Stimulated activated CD4-positive, alpha-beta T cell treated with anti-CD3 and anti-CD28 coated beads, TNF-alpha, amount 100 ng/mL, for 48 hours (primary cell): Measurements from ENCODE around the gene SGCA.

Experiments used
- DNase-seq, 3 donors: peaks; one replicate each; pipeline ENCODE4 v3.0.0-alpha.2; 2020; ENCODE audit warnings: low read depth in 3 of 3

The SGCA gene

DNA sequence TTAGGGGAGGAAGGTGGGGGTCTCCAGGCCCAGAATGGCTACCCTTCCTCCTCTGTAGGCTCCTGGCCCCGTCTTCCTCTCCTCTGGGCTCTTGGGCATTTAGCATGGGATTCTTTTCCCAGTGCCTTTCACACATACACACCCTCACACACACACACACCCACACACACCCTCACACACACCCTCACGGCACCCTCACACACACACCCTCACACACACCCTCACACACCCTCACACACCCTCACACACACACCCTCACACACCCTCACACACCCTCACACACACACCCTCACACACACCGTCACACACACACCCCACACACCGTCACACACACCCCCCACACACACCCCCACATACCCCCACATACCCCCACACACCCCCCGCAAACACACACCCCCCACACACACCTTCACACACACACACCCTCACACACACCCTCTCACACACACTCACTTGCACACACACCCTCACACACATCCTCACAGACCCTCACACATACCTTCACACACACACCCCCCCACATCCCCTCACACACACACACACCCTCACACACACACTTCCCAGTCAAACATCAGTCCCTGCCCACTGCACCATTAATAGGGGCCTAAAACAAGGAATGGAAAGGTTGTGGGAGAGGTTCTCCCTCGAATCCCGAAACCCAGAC, 845 bp downstream of the SGCA start:
- DNase-seq = no peak

DNA sequence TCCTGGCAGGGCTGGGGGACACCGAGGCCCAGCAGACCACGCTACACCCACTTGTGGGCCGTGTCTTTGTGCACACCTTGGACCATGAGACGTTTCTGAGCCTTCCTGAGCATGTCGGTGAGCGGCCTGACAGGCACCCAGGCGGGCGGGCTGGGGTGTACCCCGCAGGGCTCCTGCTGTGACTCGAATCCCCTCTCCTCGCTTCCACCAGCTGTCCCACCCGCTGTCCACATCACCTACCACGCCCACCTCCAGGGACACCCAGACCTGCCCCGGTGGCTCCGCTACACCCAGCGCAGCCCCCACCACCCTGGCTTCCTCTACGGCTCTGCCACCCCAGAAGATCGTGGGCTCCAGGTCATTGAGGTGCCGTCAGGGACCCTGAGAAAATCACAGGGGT, 1.6 kb downstream of the SGCA start:
- DNase-seq = no peak

DNA sequence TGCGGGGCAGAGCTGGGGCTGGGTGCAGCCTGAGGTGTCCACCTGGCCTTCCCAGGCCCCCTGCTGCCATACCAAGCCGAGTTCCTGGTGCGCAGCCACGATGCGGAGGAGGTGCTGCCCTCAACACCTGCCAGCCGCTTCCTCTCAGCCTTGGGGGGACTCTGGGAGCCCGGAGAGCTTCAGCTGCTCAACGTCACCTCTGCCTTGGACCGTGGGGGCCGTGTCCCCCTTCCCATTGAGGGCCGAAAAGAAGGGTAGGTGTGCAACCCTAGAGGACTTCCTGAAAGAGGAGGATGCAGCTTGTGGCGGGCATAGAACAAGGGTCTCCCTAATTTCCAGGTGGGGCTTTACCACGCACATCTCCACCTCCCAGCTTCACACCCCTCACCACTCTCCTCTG, 2.5 kb downstream of the SGCA start:
- DNase-seq = no peak

DNA sequence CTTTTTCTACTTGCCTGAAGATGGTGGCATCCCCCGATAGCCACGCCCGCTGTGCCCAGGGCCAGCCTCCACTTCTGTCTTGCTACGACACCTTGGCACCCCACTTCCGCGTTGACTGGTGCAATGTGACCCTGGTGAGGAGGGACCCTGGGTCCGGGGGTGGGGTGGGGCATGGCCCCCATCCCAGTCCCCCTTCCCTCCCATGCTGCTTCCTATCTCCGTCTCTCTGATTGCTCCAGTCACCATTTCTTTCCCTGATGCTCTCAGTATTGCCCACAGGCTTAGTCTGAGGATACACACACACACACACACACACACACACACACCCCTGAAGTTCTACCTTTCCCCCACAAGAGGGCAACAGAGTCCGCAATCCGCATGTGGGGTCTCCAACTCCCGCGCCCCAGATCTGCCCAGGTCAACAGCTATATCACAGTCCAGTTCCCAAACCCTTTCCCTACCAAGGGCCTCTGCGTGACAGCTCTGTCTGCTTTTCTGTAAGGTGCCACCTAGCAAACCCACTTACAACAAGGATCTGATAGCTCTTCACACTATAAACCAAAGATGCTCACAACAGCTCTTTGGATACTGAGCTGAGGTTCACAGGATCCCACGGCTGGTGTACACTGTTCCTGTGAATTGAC, 3.4 kb downstream of the SGCA start:
- peak in 2 of 3 donors; percentile 32 to 43 for DNase-seq

DNA sequence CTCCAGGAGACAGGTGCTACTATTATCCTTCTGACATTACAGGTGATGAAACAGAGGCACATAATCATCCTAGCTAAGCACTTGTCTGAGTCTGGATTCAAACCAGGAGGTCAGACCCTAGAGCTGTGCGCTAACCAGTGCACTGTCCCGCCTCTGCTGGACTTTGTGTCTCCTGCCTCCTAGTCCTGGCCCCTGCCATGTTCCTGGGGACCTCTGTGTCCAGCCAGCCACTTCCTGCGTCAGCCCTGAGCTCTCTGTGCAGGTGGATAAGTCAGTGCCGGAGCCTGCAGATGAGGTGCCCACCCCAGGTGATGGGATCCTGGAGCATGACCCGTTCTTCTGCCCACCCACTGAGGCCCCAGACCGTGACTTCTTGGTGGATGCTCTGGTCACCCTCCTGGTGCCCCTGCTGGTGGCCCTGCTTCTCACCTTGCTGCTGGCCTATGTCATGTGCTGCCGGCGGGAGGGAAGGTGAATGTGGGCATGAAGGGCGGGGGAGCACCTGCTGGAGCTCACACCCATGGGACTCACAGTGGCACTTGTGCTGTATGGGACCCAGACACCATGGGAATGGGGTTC, 4.2 kb downstream of the SGCA start:
- DNase-seq = no peak

DNA sequence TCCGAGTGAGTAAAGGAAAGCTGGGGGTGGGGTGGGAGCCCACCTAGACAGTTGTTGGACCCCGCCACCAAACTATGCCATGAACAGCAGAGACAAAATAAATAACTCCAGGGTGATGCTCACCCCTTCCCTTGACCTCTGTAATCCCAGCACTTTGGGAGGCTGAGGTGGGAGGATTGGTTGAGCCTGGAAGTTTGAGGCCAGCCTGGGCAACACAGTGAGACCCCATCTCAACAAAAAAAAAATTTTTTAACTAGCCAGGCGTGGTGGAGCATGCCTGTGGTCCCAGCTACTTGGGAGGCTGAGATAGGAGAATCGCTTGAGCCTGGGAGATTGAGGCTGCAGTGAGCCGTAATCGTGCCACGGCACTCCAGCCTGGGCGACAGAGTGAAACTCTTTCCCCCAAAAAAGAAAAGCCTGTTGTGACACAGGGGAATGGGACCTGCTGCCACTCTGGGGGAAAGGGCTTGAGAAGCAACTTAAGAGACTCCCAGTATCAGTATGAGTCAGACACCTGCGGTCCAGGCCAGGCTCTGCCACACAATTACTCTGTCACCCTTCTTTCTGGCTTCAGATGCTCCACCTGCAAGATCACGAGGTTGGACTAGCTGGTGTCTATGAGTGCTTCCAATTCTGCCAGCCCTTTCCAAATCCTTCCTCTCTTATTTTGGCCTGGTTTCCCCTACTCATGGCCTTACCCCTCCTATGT, 5.0 kb downstream of the SGCA start:
- DNase-seq = no peak

DNA sequence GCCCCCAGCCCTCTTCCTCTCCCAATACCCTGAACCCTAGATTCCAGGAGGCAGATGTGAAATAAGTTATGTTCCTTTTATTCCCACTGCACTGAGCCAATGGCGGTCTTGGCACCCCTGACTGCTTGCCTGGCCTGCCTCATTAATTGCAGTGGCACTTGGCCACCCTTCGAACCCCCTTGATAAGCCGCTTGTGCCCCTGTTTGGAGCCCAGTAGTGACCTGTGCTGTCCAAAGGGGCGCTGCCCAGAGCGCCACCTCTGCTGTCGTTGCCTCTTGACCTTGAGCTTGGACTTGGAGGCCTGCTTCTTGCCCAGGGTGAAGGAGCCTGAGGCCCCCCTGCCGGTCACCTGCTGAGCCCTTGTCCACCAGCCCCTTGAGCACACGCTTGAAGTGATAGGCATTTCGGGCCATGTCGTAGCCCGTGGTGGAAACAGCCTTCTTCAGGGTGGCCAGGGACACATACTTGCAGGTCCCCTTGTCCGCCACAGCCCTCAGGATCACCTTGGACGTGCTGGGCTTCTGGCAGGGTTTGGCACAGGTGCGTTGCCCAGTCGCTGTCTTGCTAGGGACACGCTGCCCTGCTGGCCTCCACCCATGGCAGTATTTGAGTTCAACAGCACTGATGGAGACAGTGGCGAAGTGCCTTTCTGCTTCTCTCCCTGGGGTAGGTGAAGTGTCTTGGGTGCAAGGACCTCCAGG, 5.7 kb downstream of the SGCA start:
- no peak for DNase-seq

DNA sequence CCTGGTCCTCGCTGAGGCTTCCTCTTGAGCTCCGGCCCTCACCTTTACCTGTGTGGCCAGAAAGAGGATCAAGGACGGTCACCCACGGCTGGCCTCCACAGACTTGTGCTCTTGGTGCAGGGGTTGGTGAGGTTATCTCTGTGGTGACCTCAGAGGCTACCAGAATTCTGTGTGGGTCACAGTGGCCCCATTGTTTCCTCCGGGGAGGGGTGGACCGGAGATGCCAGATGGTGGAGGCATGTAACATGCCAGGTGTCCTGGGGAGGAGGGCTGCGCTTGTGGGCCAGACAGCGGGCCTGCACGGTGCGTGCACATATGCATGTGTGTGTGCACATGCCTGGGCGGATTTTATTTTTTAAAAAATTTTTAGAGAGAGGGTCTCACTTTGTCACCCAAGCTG, 6.3 kb downstream of the SGCA start:
- DNase-seq = no peak

DNA sequence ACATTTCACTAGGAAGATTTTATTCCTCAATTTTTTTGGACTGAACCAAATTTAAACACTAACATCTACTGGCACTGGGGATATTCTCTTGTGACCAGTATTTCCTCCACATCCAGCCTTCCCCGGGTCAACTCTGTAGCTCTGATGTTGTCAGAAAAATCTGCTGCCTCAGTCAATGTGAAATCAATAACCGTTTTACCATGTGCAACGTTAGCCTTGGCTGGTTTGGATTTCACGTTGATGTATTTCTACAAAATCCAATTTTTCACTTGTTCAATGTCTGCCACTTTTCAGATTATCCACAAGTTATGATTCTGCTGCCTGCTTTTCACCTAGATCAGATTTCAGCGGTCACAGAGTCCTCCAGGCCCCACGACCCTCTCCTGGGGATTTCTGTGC, 7.1 kb downstream of the SGCA start:
- no peak for DNase-seq

DNA sequence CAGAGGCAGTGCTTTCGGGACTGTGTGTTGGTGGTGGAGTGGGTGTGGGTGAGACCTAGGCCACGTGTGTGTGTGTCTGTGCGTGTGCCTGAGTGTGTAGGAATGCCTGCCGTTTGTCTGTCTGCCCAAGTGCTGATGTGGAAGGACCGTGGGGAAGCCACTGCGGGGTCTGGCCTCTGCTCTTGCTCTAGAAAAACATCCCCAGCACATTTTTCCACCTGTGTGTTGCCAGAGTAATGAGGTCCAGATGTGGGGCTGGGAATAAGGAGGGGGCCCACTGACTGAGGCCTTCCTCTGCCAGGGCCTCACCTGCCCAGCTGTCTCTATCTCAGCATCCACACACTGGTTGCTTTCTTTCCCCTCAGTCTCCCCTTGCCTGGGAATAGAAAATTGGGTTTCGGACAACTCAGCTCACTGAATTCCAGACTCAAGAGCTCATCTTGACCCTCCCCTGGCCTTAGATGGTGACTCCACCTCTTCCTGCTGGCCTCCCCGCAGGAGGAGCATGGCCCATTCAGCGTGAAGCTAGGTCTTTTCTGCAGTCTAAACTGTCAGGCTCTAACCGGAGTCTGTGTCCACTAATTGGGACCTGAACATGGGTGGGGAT, 7.6 kb downstream of the SGCA start:
- DNase-seq = no peak

DNA sequence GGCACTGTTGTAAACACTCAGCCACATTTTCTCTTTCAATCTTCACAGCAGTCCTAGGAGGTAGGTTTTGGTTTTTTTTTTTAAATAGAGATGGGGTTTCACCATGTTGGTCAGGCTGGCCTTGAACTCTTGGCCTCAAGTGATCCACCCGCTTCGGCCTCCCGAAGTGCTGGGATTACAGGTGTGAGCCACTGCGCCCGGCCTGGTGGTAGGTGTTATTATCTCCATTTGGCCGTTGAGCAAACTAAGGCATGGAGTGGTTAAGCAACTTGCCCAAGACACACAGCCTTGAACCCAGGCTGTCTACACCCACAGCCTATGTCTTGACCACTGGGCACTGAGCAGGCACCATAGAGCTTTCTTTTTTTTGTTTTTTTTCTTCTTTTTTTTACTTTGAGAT, 8.6 kb downstream of the SGCA start:
- DNase-seq = no peak

DNA sequence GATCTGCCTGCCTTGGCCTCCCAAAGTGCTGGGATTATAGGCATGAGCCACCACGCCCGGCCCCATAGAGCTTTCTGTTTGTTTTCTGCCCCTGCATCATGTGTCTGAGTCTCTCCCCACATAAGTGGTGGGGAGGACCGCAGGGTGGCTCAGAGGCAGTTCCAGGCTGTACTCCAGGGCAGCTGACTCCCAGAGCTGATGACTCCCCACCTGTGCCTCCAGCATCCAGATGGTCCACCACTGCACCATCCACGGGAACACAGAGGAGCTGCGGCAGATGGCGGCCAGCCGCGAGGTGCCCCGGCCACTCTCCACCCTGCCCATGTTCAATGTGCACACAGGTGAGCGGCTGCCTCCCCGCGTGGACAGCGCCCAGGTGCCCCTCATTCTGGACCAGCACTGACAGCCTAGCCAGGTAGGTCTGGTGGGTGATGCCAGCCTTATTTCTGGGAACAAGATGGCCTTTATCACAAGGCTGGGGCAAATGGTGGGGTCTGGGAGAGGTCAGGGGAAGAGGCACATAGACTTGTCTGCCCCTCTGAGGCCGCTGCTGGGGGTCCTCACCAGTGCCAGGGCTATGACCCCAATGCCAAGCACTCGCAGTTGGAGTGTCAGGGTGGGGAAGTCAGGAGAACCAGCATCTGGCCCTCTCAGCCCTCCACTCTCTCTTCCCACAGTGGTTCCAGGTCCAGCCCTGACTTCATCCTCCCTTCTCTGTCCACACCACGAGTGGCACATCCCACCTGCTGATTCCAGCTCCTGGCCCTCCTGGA, 9.4 kb downstream of the SGCA start:
- DNase-seq = no peak

DNA sequence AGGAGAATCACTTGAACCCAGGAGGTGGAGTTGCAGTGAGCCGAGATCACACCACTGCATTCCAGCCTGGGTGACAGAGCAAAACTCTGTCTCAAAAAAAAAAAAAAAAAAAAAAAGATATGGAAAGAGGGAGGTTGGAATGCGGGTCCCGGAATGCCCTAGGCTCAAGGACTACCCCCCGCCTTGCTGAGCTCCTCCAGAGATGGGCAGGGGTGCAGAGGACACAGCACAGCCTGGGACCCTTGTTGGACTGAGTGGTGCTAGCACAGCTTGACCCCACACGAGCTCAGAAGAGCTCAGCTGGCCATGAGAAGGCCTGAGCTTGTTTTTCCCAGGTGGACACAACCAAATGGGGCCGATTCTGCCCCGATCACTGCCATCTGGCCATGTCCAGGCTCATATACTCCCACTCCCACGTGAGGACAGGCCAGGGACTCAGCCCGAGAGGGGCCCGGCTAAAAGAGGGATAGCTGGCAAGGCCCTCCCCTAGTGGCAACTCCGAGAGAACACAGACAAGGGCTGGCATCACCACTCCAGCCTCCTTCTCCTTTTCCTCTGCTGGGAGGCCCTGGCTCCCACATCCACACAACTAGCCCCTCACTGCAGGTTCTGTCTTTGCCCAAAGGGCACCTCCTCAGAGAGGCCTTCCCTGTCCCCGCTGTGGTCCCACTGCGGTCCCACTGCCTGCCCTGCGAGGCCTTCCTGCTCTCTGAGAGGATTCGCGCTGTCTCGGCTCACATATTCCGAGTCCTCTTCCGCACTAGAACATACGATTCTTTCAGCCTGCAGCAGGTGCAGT, 11.0 kb downstream of the SGCA start:
- no peak for DNase-seq

DNA sequence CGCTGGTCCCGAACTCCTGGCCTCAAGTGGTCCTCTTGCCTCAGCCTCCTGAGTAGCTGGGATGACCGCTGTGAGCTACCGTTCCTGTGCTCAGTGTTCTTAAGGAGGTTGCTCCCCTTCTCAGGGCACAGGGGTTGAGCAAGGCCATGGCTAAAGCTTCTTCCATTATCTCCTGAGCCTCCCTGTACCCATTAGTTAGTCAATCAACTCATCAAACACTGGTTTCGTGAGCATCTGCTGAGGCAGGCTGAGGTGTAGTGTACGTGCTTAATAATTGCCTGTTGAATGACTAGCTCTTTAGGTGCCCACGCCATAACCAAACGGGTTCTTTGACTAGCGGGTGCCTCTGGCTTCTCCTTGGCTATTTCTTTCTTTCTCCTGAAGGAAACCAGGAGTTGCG, 11.7 kb downstream of the SGCA start:
- DNase-seq = no peak

DNA sequence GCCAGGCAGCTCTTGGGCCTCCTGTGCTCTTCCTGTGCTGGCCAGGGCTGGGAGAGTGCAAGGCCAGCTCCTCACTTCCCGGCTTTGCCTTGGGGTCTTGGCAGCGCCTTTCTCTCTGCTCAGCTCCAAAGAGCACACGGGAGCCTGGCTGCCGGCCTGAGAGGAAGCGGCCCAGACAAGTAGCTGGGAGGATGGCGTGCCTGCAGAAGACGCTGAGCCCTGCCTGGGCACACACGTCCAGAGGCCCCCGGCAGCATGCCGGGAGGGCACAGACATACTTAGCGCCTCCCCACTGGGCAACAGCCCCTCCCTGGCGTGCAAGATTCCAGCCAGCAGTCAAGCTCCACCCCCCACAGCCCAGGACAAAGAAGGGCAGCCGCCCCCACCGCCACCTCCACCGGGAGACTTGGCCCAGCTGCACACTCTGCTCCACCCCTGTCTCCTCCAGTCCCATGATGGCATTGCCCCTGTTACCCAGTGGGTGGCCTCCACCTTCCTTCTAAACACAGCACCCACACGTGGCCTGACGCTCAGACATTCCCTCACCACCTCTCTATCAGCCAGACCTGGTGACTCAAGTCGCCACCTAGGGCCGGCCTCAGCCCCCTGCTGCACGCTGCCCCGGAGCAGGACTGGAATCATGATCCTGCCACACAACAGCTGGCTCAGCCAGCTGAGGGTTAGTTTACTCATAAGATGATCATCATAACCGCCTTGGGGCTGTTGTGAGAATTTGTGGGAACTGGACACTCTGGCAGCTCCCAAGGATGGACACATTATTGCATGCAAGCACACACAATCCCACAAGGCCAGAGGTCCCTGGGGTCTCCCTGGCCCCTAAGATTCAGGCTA, 12.4 kb downstream of the SGCA start:
- peak in 1 of 3 donors; percentile 15 for DNase-seq

DNA sequence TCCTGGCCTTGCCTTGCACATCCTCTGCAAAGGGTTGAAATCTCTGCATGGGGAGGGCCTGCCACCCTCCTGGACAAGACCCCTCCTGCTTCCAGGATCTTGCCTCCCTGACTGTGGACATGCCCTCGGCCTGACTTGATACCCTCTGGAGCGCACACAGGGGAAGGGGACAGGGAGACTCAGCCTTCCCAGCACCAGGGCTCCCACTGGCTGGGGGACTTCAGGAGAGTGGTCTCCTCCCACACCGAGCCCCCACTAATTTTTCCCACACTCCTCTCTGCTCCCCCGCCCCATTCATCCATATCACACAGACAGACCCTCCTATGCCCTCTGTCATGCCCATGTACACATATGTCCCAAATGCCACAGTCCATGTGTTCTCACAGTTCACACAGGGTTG, 14.3 kb downstream of the SGCA start:
- DNase-seq = no peak

DNA sequence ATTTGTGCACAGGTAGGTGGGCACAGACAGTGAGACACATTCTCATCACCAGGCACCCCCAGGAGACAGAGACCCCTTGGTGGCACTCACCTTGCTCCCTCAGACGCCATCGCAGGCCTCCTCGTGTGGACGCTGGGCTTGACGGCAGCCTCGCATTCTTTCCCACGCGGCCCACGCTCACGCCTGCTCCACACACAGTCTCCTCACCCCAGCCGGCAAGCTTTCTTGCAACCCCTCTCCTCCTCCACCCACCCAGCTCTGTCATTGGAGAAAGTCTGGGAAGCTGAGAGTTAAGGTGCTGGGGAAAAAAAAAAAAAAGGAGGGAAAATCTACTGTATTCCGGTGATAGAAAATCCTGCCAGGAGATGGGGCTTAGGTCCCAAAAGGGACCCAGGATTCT, 14.8 kb downstream of the SGCA start:
- DNase-seq = no peak

DNA sequence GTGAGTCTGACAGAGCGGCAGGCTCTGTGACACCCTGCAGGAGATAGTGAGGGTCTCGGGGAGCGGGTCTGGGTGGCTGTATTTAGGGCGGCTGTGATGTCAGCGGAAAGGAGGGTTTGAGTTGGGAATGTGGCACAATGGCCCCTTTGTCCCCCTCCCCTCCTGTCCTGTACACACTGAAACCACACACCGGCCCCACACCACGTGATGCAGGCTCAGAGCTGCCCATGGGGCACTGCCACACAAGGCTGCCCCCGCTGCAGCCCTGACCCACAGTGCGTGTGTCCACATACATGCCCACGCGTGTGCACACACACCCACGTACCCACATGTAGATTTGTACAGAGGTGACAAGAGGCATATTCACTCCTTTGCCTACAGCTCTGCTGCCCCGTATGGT, 15.3 kb downstream of the SGCA start:
- no peak for DNase-seq
